ENCODE results near the gene ARSA. TPM values are rescaled to one million over a fixed set of nuclear protein-coding genes. Genes with fewer than 3 reads are reported as not detected.

Gene ARSA
- total and polyA plus RNA-seq, 2 of the 13 experiments (the other 11 are each of a cell fraction or from before 2014, with no cell fraction given), result 9.0 to 11.5 TPM

- no peak for TF ChIP-seq ZBTB49 (CRISPR knock-in tag; IDR thresholded peaks at IDR 0.05; ENCODE audit: borderline replicate concordance)
- TF ChIP-seq ATF1 (CRISPR knock-in tag; IDR thresholded peaks at IDR 0.05), result no peak
- no peak for TF ChIP-seq ZNF589 (CRISPR knock-in tag; conservative IDR thresholded peaks at IDR 0.05)
- TF ChIP-seq ZNF280B (CRISPR knock-in tag; IDR thresholded peaks at IDR 0.05; ENCODE audit: borderline replicate concordance), result no peak
- peak; percentile 82 for TF ChIP-seq RXRA (CRISPR knock-in tag; IDR thresholded peaks at IDR 0.05)
- no peak for TF ChIP-seq SNAI1 (CRISPR knock-in tag; IDR thresholded peaks at IDR 0.05; ENCODE audit: borderline replicate concordance)
- TF ChIP-seq EEA1 (CRISPR knock-in tag; IDR thresholded peaks at IDR 0.05; ENCODE audit: borderline replicate concordance), result no peak
- no peak for TF ChIP-seq SOX6 (IDR thresholded peaks at IDR 0.05)
- peak; percentile 35; the same call in 1 of the 2 replicates for TF ChIP-seq SOX6 (CRISPR knock-in tag; IDR thresholded peaks at IDR 0.05)
- 0 out of 2 replicates have a peak, but pooled peaks have one; percentile 49 for TF ChIP-seq TP53 (CRISPR knock-in tag; conservative IDR thresholded peaks at IDR 0.05)
- no peak for TF ChIP-seq E2F2 (CRISPR knock-in tag; IDR thresholded peaks at IDR 0.05; ENCODE audit: borderline replicate concordance)
- peak; percentile 30; the same call in 1 of the 2 replicates for TF ChIP-seq ZNF350 (CRISPR knock-in tag; IDR thresholded peaks at IDR 0.05; ENCODE audit: borderline replicate concordance, low read depth)
- TF ChIP-seq ZNF75D (CRISPR knock-in tag; IDR thresholded peaks at IDR 0.05; ENCODE audit: borderline replicate concordance), result no peak
- TF ChIP-seq RBFOX2 (IDR thresholded peaks at IDR 0.05; ENCODE audit: low read depth, low read length), result peak; percentile 49
- peak; percentile 40; the same call in 1 of the 2 replicates for TF ChIP-seq CCDC6 (CRISPR knock-in tag; IDR thresholded peaks at IDR 0.05)
- TF ChIP-seq MAFK (conservative IDR thresholded peaks at IDR 0.05 in 1 of 2, IDR thresholded peaks at IDR 0.05 in 1 of 2; ENCODE audit: low read length in 2 of 2), result no peak
- TF ChIP-seq STAT6 (CRISPR knock-in tag; IDR thresholded peaks at IDR 0.05; ENCODE audit: borderline replicate concordance), result no peak
- no peak for TF ChIP-seq ZNF503 (CRISPR knock-in tag; IDR thresholded peaks at IDR 0.05)
- TF ChIP-seq ZNF501 (CRISPR knock-in tag; IDR thresholded peaks at IDR 0.05), result peak; percentile 70
These were observed 14.5 kb downstream of the ARSA start (continued) for GRCh38 chr22:50613291-50613981.

All from HepG2 (cell line).